ENCODE results near the gene ZNF512. TPM values are rescaled to one million over a fixed set of nuclear protein-coding genes. Genes with fewer than 3 reads are reported as not detected.

The ZNF512 gene
- total RNA-seq, 1 donor = 32.2 TPM

DNA sequence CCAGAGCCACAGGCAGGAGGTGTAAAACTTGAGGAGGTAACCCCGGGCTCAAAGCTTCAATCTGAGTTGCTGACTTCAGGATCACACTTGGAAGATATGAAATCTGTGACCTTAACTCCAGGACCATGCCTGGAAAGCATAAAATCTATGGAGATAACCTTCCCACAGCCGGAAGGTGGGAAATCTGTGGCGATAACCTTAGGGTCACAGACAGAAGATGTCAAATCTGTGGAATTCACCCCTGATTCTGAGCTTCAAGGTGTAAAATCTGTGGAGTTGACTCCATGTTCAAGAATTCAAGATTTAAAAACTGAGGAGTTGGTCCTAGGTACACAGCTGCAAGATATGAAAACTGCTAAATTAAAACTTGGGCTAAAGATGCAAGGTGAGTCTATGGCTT, 11.6 kb upstream of the ZNF512 start:
- TF ChIP-seq, protein P1, sequence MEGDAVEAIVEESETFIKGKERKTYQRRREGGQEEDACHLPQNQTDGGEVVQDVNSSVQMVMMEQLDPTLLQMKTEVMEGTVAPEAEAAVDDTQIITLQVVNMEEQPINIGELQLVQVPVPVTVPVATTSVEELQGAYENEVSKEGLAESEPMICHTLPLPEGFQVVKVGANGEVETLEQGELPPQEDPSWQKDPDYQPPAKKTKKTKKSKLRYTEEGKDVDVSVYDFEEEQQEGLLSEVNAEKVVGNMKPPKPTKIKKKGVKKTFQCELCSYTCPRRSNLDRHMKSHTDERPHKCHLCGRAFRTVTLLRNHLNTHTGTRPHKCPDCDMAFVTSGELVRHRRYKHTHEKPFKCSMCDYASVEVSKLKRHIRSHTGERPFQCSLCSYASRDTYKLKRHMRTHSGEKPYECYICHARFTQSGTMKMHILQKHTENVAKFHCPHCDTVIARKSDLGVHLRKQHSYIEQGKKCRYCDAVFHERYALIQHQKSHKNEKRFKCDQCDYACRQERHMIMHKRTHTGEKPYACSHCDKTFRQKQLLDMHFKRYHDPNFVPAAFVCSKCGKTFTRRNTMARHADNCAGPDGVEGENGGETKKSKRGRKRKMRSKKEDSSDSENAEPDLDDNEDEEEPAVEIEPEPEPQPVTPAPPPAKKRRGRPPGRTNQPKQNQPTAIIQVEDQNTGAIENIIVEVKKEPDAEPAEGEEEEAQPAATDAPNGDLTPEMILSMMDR (IDR thresholded peaks at IDR 0.05; ENCODE audit: insufficient read depth, low read length) = no peak
- no peak overlapping the region for H3K4me3 ChIP-seq (ENCODE audit: low read depth, low read length)
- no peak for DNase-seq (ENCODE audit: low read depth)

DNA sequence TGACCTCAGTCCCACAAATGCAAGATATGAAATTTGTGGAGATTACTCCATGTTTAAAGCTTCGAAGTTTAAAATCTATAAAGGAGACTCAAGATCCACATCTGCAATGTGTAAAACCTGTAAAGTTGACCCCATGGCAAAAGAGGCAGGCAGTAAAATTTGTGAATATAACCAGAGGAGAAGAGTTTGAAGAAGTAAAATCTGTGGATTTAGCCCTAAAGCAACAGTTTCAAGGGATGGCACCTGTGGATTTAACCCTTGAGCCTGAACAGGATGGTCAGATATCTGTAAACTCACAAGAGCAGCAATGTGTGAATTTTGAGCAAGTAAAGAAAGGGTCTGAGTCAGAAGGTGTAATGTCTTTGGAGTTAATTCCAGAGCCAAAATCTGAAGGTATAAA, 11.2 kb upstream of the ZNF512 start:
- no peak overlapping the region for H3K4me3 ChIP-seq (ENCODE audit: low read depth, low read length)
- TF ChIP-seq, protein P1 (IDR thresholded peaks at IDR 0.05; ENCODE audit: insufficient read depth, low read length) = no peak
- DNase-seq (ENCODE audit: low read depth) = no peak

DNA sequence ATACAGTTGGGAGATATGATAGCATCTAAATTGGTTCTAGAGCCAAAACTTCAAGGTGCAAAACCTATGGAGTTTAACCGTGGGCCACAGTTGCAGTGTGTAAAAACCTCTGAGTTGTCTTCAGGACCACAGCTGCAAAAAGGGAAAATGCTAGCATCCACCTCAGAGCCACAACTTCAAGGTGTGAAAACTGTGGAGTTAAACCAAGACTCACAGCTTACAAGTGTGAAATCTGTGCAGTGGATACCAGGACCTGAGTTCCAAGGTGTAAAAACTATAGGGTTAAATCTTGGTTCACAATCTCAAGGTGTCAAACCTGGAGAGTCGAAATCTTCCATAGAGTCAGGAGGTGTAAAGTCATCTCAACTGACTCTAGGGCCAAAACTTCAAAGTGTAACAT, 10.4 kb upstream of the ZNF512 start:
- no peak overlapping the region for H3K4me3 ChIP-seq (ENCODE audit: low read depth, low read length)
- DNase-seq (ENCODE audit: low read depth) = no peak
- TF ChIP-seq, protein P1 (IDR thresholded peaks at IDR 0.05; ENCODE audit: insufficient read depth, low read length) = no peak

DNA sequence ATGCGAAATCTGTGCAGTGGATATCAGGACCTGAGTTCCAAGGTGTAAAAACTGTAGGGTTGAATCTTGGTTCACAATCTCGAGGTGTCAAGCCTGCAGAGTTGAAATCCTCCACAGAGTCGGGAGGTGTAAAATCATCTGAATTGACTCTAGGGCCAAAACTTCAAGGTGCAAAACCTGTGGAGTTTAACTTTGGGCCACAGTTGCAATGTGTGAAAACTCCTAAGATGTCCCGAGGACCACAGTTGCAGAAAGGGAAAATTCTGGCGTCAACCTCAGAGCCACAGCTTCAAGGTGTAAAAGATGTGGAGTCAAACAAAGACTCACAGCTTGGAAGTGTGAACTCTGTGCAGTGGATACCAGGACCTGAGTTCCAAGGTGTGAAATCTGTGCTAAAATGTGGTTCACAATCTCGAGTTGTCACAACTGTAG, 9.8 kb upstream of the ZNF512 start:
- no peak for DNase-seq (ENCODE audit: low read depth)
- H3K4me3 ChIP-seq (ENCODE audit: low read depth, low read length) = no peak overlapping the region
- TF ChIP-seq, protein P1 (IDR thresholded peaks at IDR 0.05; ENCODE audit: insufficient read depth, low read length) = no peak

DNA sequence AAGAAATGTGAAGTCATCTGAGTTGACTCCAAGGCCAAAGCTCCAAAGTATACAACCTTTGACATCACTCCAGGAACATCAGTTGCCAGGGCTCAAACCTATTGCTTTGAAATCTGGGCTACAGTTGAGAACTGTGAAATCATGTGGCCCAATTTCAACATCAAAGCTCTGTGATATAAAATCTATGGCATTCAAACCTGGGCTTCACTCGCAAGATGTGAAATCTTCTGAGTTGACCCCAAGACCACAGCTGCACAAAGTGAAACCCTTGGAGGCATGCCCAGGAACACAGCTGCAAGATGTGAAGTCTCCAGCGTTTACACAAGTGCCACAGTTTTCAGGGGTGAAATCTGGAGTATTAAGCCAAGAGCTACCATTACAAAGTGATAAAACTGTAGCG, 9.4 kb upstream of the ZNF512 start:
- peak; percentile 53 for DNase-seq (ENCODE audit: low read depth)
- TF ChIP-seq, protein P1 (IDR thresholded peaks at IDR 0.05; ENCODE audit: insufficient read depth, low read length) = no peak
- no peak overlapping the region for H3K4me3 ChIP-seq (ENCODE audit: low read depth, low read length)

DNA sequence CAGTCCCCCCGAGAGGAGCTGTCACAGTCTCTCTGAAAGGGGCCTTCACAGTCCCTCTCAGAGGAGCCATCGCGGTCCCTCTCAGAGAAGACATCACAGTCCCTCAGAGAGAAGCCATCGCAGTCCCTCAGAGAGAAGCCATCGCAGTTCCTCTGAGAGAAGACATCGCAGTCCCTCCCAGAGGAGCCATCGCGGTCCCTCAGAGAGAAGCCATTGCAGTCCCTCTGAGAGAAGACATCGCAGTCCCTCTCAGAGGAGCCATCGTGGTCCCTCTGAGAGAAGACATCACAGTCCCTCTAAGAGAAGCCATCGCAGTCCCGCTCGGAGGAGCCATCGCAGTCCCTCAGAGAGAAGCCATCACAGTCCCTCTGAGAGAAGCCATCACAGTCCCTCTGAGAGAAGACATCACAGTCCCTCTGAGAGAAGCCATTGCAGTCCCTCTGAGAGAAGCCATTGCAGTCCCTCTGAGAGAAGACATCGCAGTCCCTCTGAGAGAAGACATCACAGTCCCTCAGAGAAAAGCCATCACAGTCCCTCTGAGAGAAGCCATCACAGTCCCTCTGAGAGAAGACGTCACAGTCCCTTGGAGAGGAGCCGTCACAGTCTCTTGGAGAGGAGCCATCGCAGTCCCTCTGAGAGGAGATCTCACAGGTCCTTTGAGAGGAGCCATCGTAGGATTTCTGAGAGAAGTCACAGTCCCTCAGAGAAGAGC, 1.3 kb upstream of the ZNF512 start:
- TF ChIP-seq, protein P1 (IDR thresholded peaks at IDR 0.05; ENCODE audit: insufficient read depth, low read length) = no peak
- DNase-seq (ENCODE audit: low read depth) = no peak

More for the DNA sequence above, 1.3 kb upstream of the ZNF512 start:
- H3K4me3 ChIP-seq (ENCODE audit: low read depth, low read length) = no peak overlapping the region

Measured in fibroblast of the aortic adventitia (primary cell).